Smooth muscle cell (in vitro differentiated cells): Measurements from ENCODE around the gene COQ4. TPM values are rescaled to one million over a fixed set of nuclear protein-coding genes. Genes with fewer than 3 reads are reported as not detected.
A peak's percentile ranks its signal among the peaks of the same experiment; 100 is the strongest.
"Not testable (repeated sequence)": the region's sequence is repeated elsewhere in the genome, so short reads cannot be mapped to it uniquely, and the experiment has no call there.

Experiments used
- DNase-seq: peaks from one replicate; lab custom pipeline; 2025; ENCODE audit not compliant: unreplicated experiment; lab: John Stamatoyannopoulos, UW
- H2AFZ ChIP-seq: fragments of 200-600 bp; sonication (generic); 2 replicates; pipeline ENCODE4 v1.6.0; 2016; ENCODE audit warnings: antibody characterized with exemption, low read depth, mild to moderate bottlenecking
- H3F3A ChIP-seq: fragments of 200-600 bp; sonication (generic); 2 replicates; pipeline ENCODE4 v1.6.0; 2017; ENCODE audit warnings: antibody characterized with exemption, low read depth
- H3K27ac ChIP-seq: fragments of 200-600 bp; sonication (generic); 2 replicates; pipeline ENCODE4 v1.5.1; 2016; ENCODE audit warnings: low read depth, mild to moderate bottlenecking
- H3K27me3 ChIP-seq: fragments of 200-600 bp; sonication (generic); 2 replicates; pipeline ENCODE4 v1.6.1; 2016; ENCODE audit warnings: low read depth, mild to moderate bottlenecking
- H3K36me3 ChIP-seq: fragments of 200-600 bp; sonication (generic); 2 replicates; pipeline ENCODE4 v1.5.1; 2016; ENCODE audit warnings: low read depth
- H3K4me1 ChIP-seq: fragments of 200-600 bp; sonication (generic); 2 replicates; pipeline ENCODE4 v1.5.1; 2016; ENCODE audit warnings: low read depth
- H3K4me2 ChIP-seq: fragments of 200-600 bp; sonication (generic); 2 replicates; pipeline ENCODE4 v1.6.0; 2016; ENCODE audit warnings: mild to moderate bottlenecking
- H3K4me3 ChIP-seq: fragments of 200-600 bp; sonication (generic); 2 replicates; pipeline ENCODE4 v1.5.1; 2016; ENCODE audit warnings: mild to moderate bottlenecking
- H3K79me2 ChIP-seq: fragments of 200-600 bp; sonication (generic); 2 replicates; pipeline ENCODE4 v1.6.0; 2016; ENCODE audit warnings: low read depth, mild to moderate bottlenecking
- H3K9ac ChIP-seq: fragments of 200-600 bp; sonication (generic); 2 replicates; pipeline ENCODE4 v1.6.0; 2016; ENCODE audit warnings: low read depth
- H3K9me3 ChIP-seq: fragments of 200-600 bp; sonication (generic); replicated peaks from 2 replicates; pipeline ENCODE4 v1.5.1; 2016; ENCODE audit warnings: low read depth
- H4K20me1 ChIP-seq: fragments of 200-600 bp; sonication (generic); 2 replicates; pipeline ENCODE4 v1.6.0; 2016; ENCODE audit warnings: low read depth
- WGBS: methylation state at CpG from one replicate; pipeline ENCODE4 v1.1.7; 2016; ENCODE audit warnings: low lambda C conversion rate; 5-methylcytosine and 5-hydroxymethylcytosine counted together
- polyA plus RNA-seq: library from polyadenylated mRNA; unstranded; fragments of >200 nt; fragmentation: Nextera tagmentation; extraction: Ambion mirVana; gene quantifications from 2 replicates; pipeline ENCODE4 v1.2.1, GENCODE V29; 2016
- total RNA-seq: library from RNA; depleted of rRNA; stranded (reverse); fragments of >200 nt; gene quantifications from 2 replicates; pipeline ENCODE4 v1.2.3, GENCODE V29; 2014
- TF ChIP-seq, protein P1 (sequence below): fragments of 200-600 bp; sonication (generic); IDR thresholded peaks from 2 replicates; pipeline ENCODE4 v1.5.1; 2017; ENCODE audit warnings: borderline replicate concordance, mild to moderate bottlenecking, antibody characterized with exemption; ENCODE audit not compliant: insufficient read depth, poor library complexity, severe bottlenecking

COQ4 gene
- total and polyA plus RNA-seq, 2 experiments from 2014 or later, result 16.7 to 37.5 TPM

DNA sequence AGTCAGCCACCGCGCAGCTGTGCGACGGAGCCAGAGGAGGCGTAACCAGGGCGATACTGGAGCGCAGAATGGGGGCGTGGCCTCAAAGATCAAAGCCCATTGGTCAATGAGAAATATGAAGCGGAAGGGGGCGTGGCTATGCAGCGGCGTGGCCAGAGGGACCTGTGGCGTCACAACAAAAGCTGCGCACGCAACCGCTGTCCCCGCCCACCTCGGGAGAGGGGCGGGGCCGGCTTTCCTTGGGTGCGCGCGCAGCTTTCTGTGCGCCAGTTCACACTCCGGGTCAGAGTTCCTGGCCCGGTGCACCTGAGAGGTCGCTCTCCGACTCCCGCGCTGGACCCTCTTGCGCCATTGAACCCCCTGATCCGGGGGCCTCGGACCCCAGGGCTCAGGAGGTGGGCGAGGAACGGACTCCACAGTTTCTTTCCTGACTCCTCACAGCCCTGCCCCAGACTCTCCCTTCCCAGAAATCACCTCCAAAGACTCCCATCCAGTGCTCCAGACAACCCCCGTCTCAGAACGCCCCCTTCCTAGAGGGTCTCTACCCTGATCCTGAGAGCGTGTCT, 46.5 kb upstream of the COQ4 start, which contains the start of gene SWI5:
TSS of gene SWI5 (plus strand) at position 269 of the 566 bp plus-strand sequence.
- 1% methylated on average over 38 of the region's 38 CpGs for WGBS
- Histone ChIP-seq H4K20me1 (peaks cover 37% of the 10 kb centered on the region), H3K36me3 (peaks cover 11% of the 10 kb centered on the region), H3K27me3 (no peaks in the 10 kb centered on the region), H3K4me3 (peak within 1 kb of the TSS; percentile 96), H3K4me2 (peak within 1 kb of the TSS; percentile 92), H3K27ac (peak within 1 kb of the TSS; percentile 98), H3K79me2 (peaks cover 59% of the 10 kb centered on the region), H3K4me1 (peaks cover 11% of the 10 kb centered on the region), H3K9ac (peak within 1 kb of the TSS; percentile 100), H3F3A (no peaks in the 10 kb centered on the region), H2AFZ (peak within 1 kb of the TSS; percentile 41), H3K9me3 (no peaks in the 10 kb centered on the region)
- TF ChIP-seq, protein P1, sequence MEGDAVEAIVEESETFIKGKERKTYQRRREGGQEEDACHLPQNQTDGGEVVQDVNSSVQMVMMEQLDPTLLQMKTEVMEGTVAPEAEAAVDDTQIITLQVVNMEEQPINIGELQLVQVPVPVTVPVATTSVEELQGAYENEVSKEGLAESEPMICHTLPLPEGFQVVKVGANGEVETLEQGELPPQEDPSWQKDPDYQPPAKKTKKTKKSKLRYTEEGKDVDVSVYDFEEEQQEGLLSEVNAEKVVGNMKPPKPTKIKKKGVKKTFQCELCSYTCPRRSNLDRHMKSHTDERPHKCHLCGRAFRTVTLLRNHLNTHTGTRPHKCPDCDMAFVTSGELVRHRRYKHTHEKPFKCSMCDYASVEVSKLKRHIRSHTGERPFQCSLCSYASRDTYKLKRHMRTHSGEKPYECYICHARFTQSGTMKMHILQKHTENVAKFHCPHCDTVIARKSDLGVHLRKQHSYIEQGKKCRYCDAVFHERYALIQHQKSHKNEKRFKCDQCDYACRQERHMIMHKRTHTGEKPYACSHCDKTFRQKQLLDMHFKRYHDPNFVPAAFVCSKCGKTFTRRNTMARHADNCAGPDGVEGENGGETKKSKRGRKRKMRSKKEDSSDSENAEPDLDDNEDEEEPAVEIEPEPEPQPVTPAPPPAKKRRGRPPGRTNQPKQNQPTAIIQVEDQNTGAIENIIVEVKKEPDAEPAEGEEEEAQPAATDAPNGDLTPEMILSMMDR, result no peak
- DNase-seq, result peak; percentile 98

DNA sequence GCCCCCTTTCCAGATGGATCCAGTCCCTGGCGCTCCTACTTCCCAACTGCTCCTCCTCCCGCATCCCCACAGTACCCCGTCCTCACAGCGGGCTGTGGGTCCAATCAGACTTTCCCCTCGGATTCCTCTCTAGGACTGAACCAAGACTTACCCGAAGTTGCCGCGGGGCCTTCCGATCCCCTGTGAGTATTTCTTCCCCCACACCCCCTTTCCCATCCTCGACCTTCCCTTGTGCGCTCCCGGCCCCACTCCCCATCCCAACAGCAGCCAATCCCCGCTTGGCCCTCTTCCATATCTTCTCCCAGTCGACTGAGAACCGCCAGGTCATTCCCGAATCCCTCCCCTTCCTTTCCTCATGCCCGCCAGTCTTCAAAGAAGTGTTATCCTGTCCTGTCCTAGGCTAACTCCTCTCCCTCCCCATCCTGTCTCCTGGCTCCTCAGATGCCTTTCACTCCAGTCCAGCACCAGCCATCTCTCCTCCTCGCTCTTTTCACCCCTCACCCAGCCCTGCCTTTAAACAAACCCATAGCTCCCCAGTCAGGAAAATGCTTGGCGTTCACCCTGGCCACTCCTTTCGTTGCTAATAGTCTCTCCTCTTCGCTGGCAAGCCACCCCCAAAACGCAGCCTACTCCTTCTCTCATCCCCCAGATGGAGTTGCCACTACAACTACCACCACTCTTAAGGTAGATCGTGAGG, 45.9 kb upstream of the COQ4 start:
- Histone ChIP-seq H3K27me3 (no peaks in the 10 kb centered on the region), H4K20me1 (peaks cover 30% of the 10 kb centered on the region), H3K79me2 (peaks cover 55% of the 10 kb centered on the region), H3K4me2 (peak overlapping the region; percentile 92), H2AFZ (peak overlapping the region; percentile 41), H3K9ac (peak overlapping the region; percentile 74), H3F3A (no peaks in the 10 kb centered on the region), H3K9me3 (no peaks in the 10 kb centered on the region), H3K4me1 (peaks cover 11% of the 10 kb centered on the region), H3K27ac (peak overlapping the region; percentile 41), H3K36me3 (peaks cover 9% of the 10 kb centered on the region), H3K4me3 (peak overlapping the region; percentile 96)
- 15% methylated on average over 19 of the region's 23 CpGs for WGBS
- DNase-seq, result no peak
- TF ChIP-seq, protein P1, result no peak

DNA sequence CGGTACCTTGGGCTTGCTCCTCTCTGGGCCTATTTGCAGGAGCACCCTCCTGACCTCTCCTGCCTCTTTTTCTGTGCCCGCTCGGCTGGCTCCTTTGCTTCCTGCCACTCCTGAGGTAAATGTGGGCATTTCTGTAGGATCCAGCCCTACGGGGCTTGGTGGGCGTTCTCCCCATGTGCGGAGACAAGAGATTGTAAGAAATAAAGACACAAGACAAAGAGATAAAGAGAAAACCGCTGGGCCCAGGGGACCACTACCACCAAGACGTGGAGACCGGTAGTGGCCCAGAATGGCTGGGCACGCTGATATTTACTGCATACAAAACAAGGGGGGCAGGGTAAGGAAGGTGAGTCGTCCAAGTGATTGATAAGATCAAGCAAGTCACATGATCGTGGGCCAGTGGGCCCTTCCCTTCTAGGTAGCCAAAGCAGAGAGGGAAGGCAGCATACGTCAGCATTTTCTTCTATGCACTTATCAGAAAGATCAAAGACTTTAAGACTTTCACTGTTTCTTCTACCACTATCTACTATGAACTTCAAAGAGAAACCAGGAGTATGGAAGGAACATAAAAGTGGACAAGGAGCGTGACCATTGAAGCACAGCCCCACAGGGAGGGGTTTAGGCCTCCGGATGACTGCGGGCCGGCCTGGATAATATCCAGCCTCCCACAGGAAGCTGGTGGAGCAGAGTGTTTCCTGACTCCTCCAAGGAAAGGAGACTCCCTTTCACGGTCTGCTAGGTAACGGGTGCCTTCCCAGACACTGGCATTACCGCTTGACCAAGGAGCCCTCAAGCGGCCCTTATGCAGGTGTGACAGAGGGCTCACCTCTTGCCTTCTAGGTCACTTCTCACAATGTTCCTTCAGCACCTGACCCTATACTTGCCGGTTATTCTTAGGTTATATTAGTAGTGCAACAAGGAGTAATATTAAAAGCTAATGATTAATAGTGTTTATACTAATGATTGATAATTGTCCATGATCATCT, 43.3 kb upstream of the COQ4 start:
- not testable (repeated sequence) for H3K9ac ChIP-seq, H3K36me3 ChIP-seq, H3K4me2 ChIP-seq, DNase-seq, H4K20me1 ChIP-seq, H3K27me3 ChIP-seq, H3K9me3 ChIP-seq, H3K27ac ChIP-seq, H2AFZ ChIP-seq, H3K4me1 ChIP-seq, H3K4me3 ChIP-seq, H3F3A ChIP-seq
- WGBS, result 74% methylated on average over 22 of the region's 22 CpGs
- H3K79me2 ChIP-seq, result peaks cover 28% of the 10 kb centered on the region
